ENCODE data around the gene FBXO44. TPM values are rescaled to one million over a fixed set of nuclear protein-coding genes. Genes with fewer than 3 reads are reported as not detected.

The FBXO44 gene
- total RNA-seq, 1 donor from 2014 or later = 19.1 TPM

- H3K9me3 Mint-ChIP-seq (ENCODE audit: low read depth) = no peaks in the 10 kb centered on the region
- H3K27ac Mint-ChIP-seq = no peak overlapping the region
- TF ChIP-seq CTCF (IDR thresholded peaks at IDR 0.05; ENCODE audit: unreplicated experiment) = no peak
- H3K4me3 Mint-ChIP-seq (ENCODE audit: low read depth) = no peak overlapping the region
- no peak for DNase-seq (ENCODE audit: low spot score, unreplicated experiment)
- H3K36me3 Mint-ChIP-seq (ENCODE audit: insufficient read depth) = no peaks in the 10 kb centered on the region
- H3K4me1 Mint-ChIP-seq (ENCODE audit: low read depth) = no peaks in the 10 kb centered on the region
- peaks cover 4% of the 10 kb centered on the region for H3K27me3 Mint-ChIP-seq
Measured at GRCh38 chr1:11711490-11711889, 56.8 kb downstream of the FBXO44 start.

- no peak for DNase-seq (ENCODE audit: low spot score, unreplicated experiment)
- Mint-ChIP-seq H3K36me3 (ENCODE audit: insufficient read depth) (no peaks in the 10 kb centered on the region), H3K4me1 (ENCODE audit: low read depth) (no peaks in the 10 kb centered on the region), H3K9me3 (ENCODE audit: low read depth) (no peaks in the 10 kb centered on the region), H3K27ac (no peak overlapping the region), H3K27me3 (peaks cover 4% of the 10 kb centered on the region), H3K4me3 (ENCODE audit: low read depth) (no peak overlapping the region)
- TF ChIP-seq CTCF (IDR thresholded peaks at IDR 0.05; ENCODE audit: unreplicated experiment) = no peak
Measured at GRCh38 chr1:11712285-11712684, 57.6 kb downstream of the FBXO44 start.

Other genes with a start within 250 kb of the FBXO44 start
- 5.4 and 6.2 TPM in 2 replicates for gene DISP3, start 175.7 kb upstream of the FBXO44 start, total RNA-seq
- gene FBXO2, start 448 bp upstream of the FBXO44 start, total RNA-seq = 5.6 and 6.3 TPM in 2 replicates
- gene FBXO6, start 9.3 kb downstream of the FBXO44 start, total RNA-seq = 2.4 and 3.8 TPM in 2 replicates
- 105 and 113 TPM in 2 replicates for gene MAD2L2, start 26.3 kb downstream of the FBXO44 start, total RNA-seq
- gene DRAXIN, start 36.8 kb downstream of the FBXO44 start, total RNA-seq = 2.8 and 3.2 TPM in 2 replicates
- 34.2 and 35.4 TPM in 2 replicates for gene AGTRAP, start 81.3 kb downstream of the FBXO44 start, total RNA-seq
- gene C1orf167, start 107.3 kb downstream of the FBXO44 start, total RNA-seq = 0.67 TPM in 1 of 2 replicates, not detected in the other
- 28.6 and 29.2 TPM in 2 replicates for gene MTHFR, start 151.1 kb downstream of the FBXO44 start, total RNA-seq
- 44.1 and 44.3 TPM in 2 replicates for gene CLCN6, start 151.3 kb downstream of the FBXO44 start, total RNA-seq
- not detected in 2 replicates for gene NPPA, start 192.9 kb downstream of the FBXO44 start, total RNA-seq
- 5.3 and 9.1 TPM in 2 replicates for gene NPPB, start 204.1 kb downstream of the FBXO44 start, total RNA-seq